DOHH2 (cell line): Measurements from ENCODE around the gene GSTT2.

Experiments used
- H3F3A ChIP-seq: fragments of 200-600 bp; sonication (generic), shearing (Covaris generic); 2 replicates; pipeline ENCODE4 v1.6.0; 2016; ENCODE audit warnings: antibody characterized with exemption, mild to moderate bottlenecking; ENCODE audit not compliant: control insufficient read depth, insufficient read depth
- H3K27ac ChIP-seq: fragments of 200-600 bp; sonication (generic); 2 replicates; pipeline ENCODE4 v1.5.1; 2014; ENCODE audit warnings: low read depth, mild to moderate bottlenecking, low read length, moderate library complexity
- H3K27me3 ChIP-seq: fragments of 200-600 bp; sonication (generic); 2 replicates; pipeline ENCODE4 v1.6.1; 2014; ENCODE audit warnings: mild to moderate bottlenecking, low read length, mixed read lengths; ENCODE audit not compliant: control insufficient read depth
- H3K36me3 ChIP-seq: fragments of 200-600 bp; sonication (generic); 2 replicates; pipeline ENCODE4 v1.6.1; 2014; ENCODE audit warnings: mild to moderate bottlenecking, low read length, moderate library complexity, mixed read lengths; ENCODE audit not compliant: control insufficient read depth
- H3K4me1 ChIP-seq: fragments of 200-600 bp; sonication (generic); 2 replicates; pipeline ENCODE4 v1.6.1; 2014; ENCODE audit warnings: mild to moderate bottlenecking, low read length, mixed read lengths; ENCODE audit not compliant: control insufficient read depth
- H3K4me2 ChIP-seq: fragments of 200-600 bp; sonication (generic); 2 replicates; pipeline ENCODE4 v1.6.0; 2014; ENCODE audit warnings: mild to moderate bottlenecking, low read length, moderate library complexity
- H3K4me3 ChIP-seq: fragments of 200-600 bp; sonication (generic); 2 replicates; pipeline ENCODE4 v1.5.1; 2014; ENCODE audit warnings: mild to moderate bottlenecking, low read length, mixed read lengths
- H3K79me2 ChIP-seq: fragments of 200-600 bp; sonication (generic); 2 replicates; pipeline ENCODE4 v1.6.1; 2014; ENCODE audit warnings: mild to moderate bottlenecking, low read length, mixed read lengths; ENCODE audit not compliant: control insufficient read depth
- H3K9me2 ChIP-seq: fragments of 200-600 bp; sonication (generic); replicated peaks from 2 replicates; pipeline ENCODE4 v1.6.1; 2014; ENCODE audit warnings: mild to moderate bottlenecking, low read length, mixed read lengths; ENCODE audit not compliant: control insufficient read depth
- H3K9me3 ChIP-seq: fragments of 200-600 bp; sonication (generic); 2 replicates; pipeline ENCODE4 v1.6.1; 2014; ENCODE audit warnings: antibody characterized with exemption, low read length, mixed read lengths; ENCODE audit not compliant: control insufficient read depth, insufficient read depth
- H4K20me1 ChIP-seq: fragments of 200-600 bp; sonication (generic); 2 replicates; pipeline ENCODE4 v1.6.0; 2014; ENCODE audit warnings: low read depth, mild to moderate bottlenecking, antibody characterized with exemption, low read length, moderate library complexity; ENCODE audit not compliant: control insufficient read depth, insufficient read depth
- CTCF ChIP-seq: fragments of 200-600 bp; sonication (generic); IDR thresholded peaks from one replicate; pipeline ENCODE4 v1.5.1; 2014; ENCODE audit warnings: antibody characterized with exemption, mild to moderate bottlenecking, low read depth, low read length; ENCODE audit not compliant: poor library complexity, severe bottlenecking
- EZH2phosphoT487 ChIP-seq: fragments of 200-600 bp; sonication (generic); IDR thresholded peaks from 2 replicates; pipeline ENCODE4 v1.6.1; 2017; ENCODE audit warnings: borderline replicate concordance, mild to moderate bottlenecking, antibody characterized with exemption, low read length, moderate library complexity, mixed read lengths

GSTT2 gene

GRCh38 chr22:24026056-24026455 lies 46.1 kb downstream of the GSTT2 start:
- TF ChIP-seq CTCF (no peak), EZH2phosphoT487 (no peak)
- Histone ChIP-seq H3K4me2 (no peak overlapping the region), H4K20me1 (peaks cover 11% of the 10 kb centered on the region; the same call in 1 of the 2 replicates), H3K36me3 (peaks cover 4% of the 10 kb centered on the region; the same call in 1 of the 2 replicates), H3K9me3 (no peaks in the 10 kb centered on the region), H3K27ac (no peak overlapping the region), H3K27me3 (no peaks in the 10 kb centered on the region), H3K4me3 (no peak overlapping the region), H3K9me2 (no peaks in the 10 kb centered on the region), H3F3A (no peaks in the 10 kb centered on the region), H3K4me1 (peaks cover 41% of the 10 kb centered on the region), H3K79me2 (peaks cover 90% of the 10 kb centered on the region)

GRCh38 chr22:24026733-24027132 lies 46.8 kb downstream of the GSTT2 start:
- TF ChIP-seq CTCF (no peak), EZH2phosphoT487 (no peak)
- Histone ChIP-seq H3K9me2 (no peaks in the 10 kb centered on the region), H3K27me3 (no peaks in the 10 kb centered on the region), H3K4me3 (no peak overlapping the region), H3F3A (no peaks in the 10 kb centered on the region), H3K79me2 (peaks cover 90% of the 10 kb centered on the region), H3K9me3 (no peaks in the 10 kb centered on the region), H3K27ac (no peak overlapping the region), H3K4me1 (peaks cover 41% of the 10 kb centered on the region), H4K20me1 (peaks cover 11% of the 10 kb centered on the region; the same call in 1 of the 2 replicates), H3K36me3 (peaks cover 5% of the 10 kb centered on the region; the same call in 1 of the 2 replicates), H3K4me2 (no peak overlapping the region)

GRCh38 chr22:24027389-24027975 lies 47.5 kb downstream of the GSTT2 start:
- H3K4me2 ChIP-seq = 0 out of 2 replicates have a peak overlapping the region, but pooled peaks have one; percentile 36
- H3K79me2 ChIP-seq = peaks cover 91% of the 10 kb centered on the region
- no peak overlapping the region for H3K4me3 ChIP-seq

More at GRCh38 chr22:24027389-24027975, 47.5 kb downstream of the GSTT2 start:
- H3K27me3 ChIP-seq = no peaks in the 10 kb centered on the region
- no peaks in the 10 kb centered on the region for H3F3A ChIP-seq
- peaks cover 41% of the 10 kb centered on the region for H3K4me1 ChIP-seq
- no peaks in the 10 kb centered on the region for H3K9me2 ChIP-seq
- H3K9me3 ChIP-seq = no peaks in the 10 kb centered on the region
- H3K27ac ChIP-seq = no peak overlapping the region
- peaks cover 11% of the 10 kb centered on the region; the same call in 1 of the 2 replicates for H4K20me1 ChIP-seq
- TF ChIP-seq CTCF (no peak), EZH2phosphoT487 (no peak)
- peaks cover 5% of the 10 kb centered on the region; the same call in 1 of the 2 replicates for H3K36me3 ChIP-seq
